LNCaP clone FGC (cell line): Measurements from ENCODE around the gene BIRC2.

Source experiments
- DNase-seq: peaks from one replicate; pipeline ENCODE4 v3.0.0-alpha.2; 2011; ENCODE audit warnings: low read depth
- H3K4me3 ChIP-seq: 2 replicates; pipeline ENCODE4 v1.5.1; 2011; ENCODE audit warnings: mild to moderate bottlenecking, low read depth, low read length, control low read depth
- TF ChIP-seq, protein P1 (sequence below): IDR thresholded peaks from 2 replicates; pipeline ENCODE4 v1.5.1; 2012; ENCODE audit warnings: mild to moderate bottlenecking; ENCODE audit not compliant: control insufficient read depth, insufficient read depth; ENCODE audit errors: extremely low read depth

The BIRC2 gene

GRCh38 chr11:102408339-102408738 lies 61.3 kb downstream of the BIRC2 start:
- DNase-seq, result no peak
- TF ChIP-seq, protein P1, sequence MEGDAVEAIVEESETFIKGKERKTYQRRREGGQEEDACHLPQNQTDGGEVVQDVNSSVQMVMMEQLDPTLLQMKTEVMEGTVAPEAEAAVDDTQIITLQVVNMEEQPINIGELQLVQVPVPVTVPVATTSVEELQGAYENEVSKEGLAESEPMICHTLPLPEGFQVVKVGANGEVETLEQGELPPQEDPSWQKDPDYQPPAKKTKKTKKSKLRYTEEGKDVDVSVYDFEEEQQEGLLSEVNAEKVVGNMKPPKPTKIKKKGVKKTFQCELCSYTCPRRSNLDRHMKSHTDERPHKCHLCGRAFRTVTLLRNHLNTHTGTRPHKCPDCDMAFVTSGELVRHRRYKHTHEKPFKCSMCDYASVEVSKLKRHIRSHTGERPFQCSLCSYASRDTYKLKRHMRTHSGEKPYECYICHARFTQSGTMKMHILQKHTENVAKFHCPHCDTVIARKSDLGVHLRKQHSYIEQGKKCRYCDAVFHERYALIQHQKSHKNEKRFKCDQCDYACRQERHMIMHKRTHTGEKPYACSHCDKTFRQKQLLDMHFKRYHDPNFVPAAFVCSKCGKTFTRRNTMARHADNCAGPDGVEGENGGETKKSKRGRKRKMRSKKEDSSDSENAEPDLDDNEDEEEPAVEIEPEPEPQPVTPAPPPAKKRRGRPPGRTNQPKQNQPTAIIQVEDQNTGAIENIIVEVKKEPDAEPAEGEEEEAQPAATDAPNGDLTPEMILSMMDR, result no peak
- H3K4me3 ChIP-seq, result no peak overlapping the region

DNA sequence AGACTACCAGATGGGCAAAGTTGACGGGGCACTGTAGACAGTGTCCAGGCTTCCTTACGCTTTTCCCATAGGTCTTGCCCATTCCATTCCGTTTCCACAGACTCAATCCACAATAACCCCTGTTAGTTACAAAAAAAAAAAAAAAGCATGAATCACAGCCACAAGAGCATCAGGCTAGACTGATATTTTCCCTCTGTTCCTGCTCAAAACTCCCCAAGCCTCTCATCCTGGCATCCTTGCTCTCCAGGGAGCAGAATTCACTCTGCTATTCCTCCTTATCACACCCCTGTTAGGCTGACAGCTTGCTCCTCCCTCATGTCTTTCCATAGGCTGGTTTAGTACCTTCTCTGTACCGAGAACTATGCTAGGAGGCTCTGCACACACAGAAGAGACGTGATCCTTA lies 63.4 kb downstream of the BIRC2 start:
- no peak overlapping the region for H3K4me3 ChIP-seq
- TF ChIP-seq, protein P1, result no peak
- DNase-seq, result no peak

DNA sequence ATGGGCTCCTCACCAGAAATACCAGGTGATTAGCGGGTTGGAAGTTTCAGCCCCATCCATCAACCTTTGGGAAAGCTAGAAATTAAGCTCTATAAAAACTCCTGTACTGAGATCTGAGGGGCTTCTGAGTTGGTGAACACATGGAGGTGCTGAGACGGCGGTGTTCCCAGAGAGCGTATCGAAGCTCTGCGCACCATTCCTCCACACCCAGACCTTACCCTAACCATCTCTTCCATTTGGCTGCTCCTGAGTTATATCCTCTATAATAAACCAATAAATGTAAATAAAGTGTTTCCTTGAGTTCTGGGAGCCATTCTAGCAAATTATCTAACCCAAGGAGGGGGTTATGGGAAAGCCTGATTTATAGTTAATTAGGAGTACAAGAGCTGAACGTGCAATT lies 64.1 kb downstream of the BIRC2 start:
- TF ChIP-seq, protein P1, result no peak
- no peak overlapping the region for H3K4me3 ChIP-seq
- no peak for DNase-seq

GRCh38 chr11:102413497-102413896 lies 66.5 kb downstream of the BIRC2 start:
- DNase-seq, result no peak
- TF ChIP-seq, protein P1, result no peak
- no peak overlapping the region for H3K4me3 ChIP-seq

DNA sequence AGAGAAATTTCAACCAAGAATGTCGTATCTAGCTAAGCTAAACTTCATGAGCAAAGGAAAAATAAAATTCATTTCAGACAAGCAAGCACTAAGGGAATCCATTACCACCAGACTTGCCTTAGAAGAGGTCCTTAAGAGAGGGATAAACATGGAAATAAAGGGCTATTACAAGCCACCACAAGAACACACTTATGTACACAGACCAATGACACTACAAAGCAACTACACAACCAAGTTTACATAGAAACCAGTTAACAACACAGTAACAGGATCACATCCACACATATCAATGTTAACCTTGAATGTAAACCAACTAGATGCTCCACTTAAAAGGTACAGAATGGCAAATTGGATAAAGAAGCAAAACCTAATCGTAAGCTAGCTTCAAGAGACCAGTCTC lies 67.5 kb downstream of the BIRC2 start:
- no peak for DNase-seq

GRCh38 chr11:102415304-102415916 lies 68.4 kb downstream of the BIRC2 start:
- H3K4me3 ChIP-seq, result no peak overlapping the region
- TF ChIP-seq, protein P1, result no peak
- DNase-seq, result no peak

More for the DNA sequence above, 67.5 kb downstream of the BIRC2 start:
- TF ChIP-seq, protein P1, result no peak
- no peak overlapping the region for H3K4me3 ChIP-seq

GRCh38 chr11:102416976-102417375 lies 70.0 kb downstream of the BIRC2 start:
- no peak for DNase-seq
- TF ChIP-seq, protein P1, result no peak
- no peak overlapping the region for H3K4me3 ChIP-seq
